Peyer's patch (tissue), 4 donors: Measurements from ENCODE around the gene FAM167B.

ENCODE experiments used
- CTCF ChIP-seq, 6 experiments: fragments of 450-650 bp in 4 of 6; fragments of 200-600 bp in 2 of 6; sonication (generic) in 1 of 6; IDR thresholded peaks; one replicate each; pipeline ENCODE4 v1.5.1; 2017 to 2019; ENCODE audit warnings: antibody characterized with exemption in 6 of 6, mild to moderate bottlenecking in 3 of 6, moderate library complexity in 1 of 6
- POLR2A ChIP-seq, 2 donors: fragments of 450-650 bp; IDR thresholded peaks; one replicate each; pipeline ENCODE4 v1.5.1; 2017; ENCODE audit warnings: antibody characterized with exemption in 2 of 2, mild to moderate bottlenecking in 2 of 2, moderate library complexity in 2 of 2

- no peak for TF ChIP-seq POLR2A (IDR thresholded peaks at IDR 0.05)
- TF ChIP-seq CTCF (IDR thresholded peaks at IDR 0.05), result no peak
These were observed 430 bp downstream of the FAM167B start for GRCh38 chr1:32247452-32247851.
